HepG2 (cell line): ENCODE results near the gene ANO9. TPM values are rescaled to one million over a fixed set of nuclear protein-coding genes. Genes with fewer than 3 reads are reported as not detected.

Experiments
- ASH2L ChIP-seq: fragments of 300-600, 200-600 bp; sonication (generic); IDR thresholded peaks from 2 replicates; pipeline ENCODE4 v1.7.0; 2017; ENCODE audit warnings: low read depth, mild to moderate bottlenecking, moderate library complexity, mixed read lengths, low read length; ENCODE audit not compliant: insufficient read length
- KMT2A ChIP-seq: sonication (generic); formaldehyde crosslinking; IDR thresholded peaks from 2 replicates; pipeline ENCODE4 v1.4.0; 2020; ENCODE audit warnings: missing genetic modification reagents
- NFYC ChIP-seq: IDR thresholded peaks from 2 replicates; pipeline ENCODE4 v1.6.1; 2016; ENCODE audit warnings: missing genetic modification reagents, missing compliant biosample characterization
- POGZ ChIP-seq: sonication (generic); formaldehyde crosslinking; IDR thresholded peaks from 2 replicates; pipeline ENCODE4 v1.4.0; 2020; ENCODE audit warnings: mild to moderate bottlenecking, missing genetic modification reagents
- REXO4 ChIP-seq: sonication (generic); formaldehyde crosslinking; IDR thresholded peaks from 2 replicates; pipeline ENCODE4 v1.8.0; 2022; ENCODE audit warnings: missing genetic modification reagents, mild to moderate bottlenecking, borderline replicate concordance
- SALL1 ChIP-seq: sonication (generic); formaldehyde crosslinking; IDR thresholded peaks from 2 replicates; pipeline ENCODE4 v1.8.0; 2022; ENCODE audit warnings: mild to moderate bottlenecking, missing genetic modification reagents
- SRF ChIP-seq: IDR thresholded peaks from 2 replicates; pipeline ENCODE4 v1.6.1; 2011; ENCODE audit warnings: mild to moderate bottlenecking, low read depth, low read length, moderate library complexity
- TERF1 ChIP-seq: sonication (generic); formaldehyde crosslinking; IDR thresholded peaks from 2 replicates; pipeline ENCODE4 v1.8.0; 2022; ENCODE audit warnings: mild to moderate bottlenecking, missing genetic modification reagents, moderate library complexity
- TOE1 ChIP-seq: sonication (generic); formaldehyde crosslinking; IDR thresholded peaks from 2 replicates; pipeline ENCODE4 v1.4.0; 2020; ENCODE audit warnings: mild to moderate bottlenecking, missing genetic modification reagents
- TRIM24 ChIP-seq: sonication (generic); formaldehyde crosslinking; IDR thresholded peaks from 2 replicates; pipeline ENCODE4 v1.8.0; 2022; ENCODE audit warnings: mild to moderate bottlenecking, missing genetic modification reagents
- ZBTB3 ChIP-seq: sonication (generic); formaldehyde crosslinking; IDR thresholded peaks from 2 replicates; pipeline ENCODE4 v1.4.0; 2020; ENCODE audit warnings: low read depth, mild to moderate bottlenecking, moderate library complexity, missing genetic modification reagents, borderline replicate concordance
- ZBTB37 ChIP-seq: sonication (generic); formaldehyde crosslinking; IDR thresholded peaks from 2 replicates; pipeline ENCODE4 v1.4.0; 2020; ENCODE audit warnings: mild to moderate bottlenecking, missing genetic modification reagents
- ZBTB38 ChIP-seq: sonication (generic); formaldehyde crosslinking; IDR thresholded peaks from 2 replicates; pipeline ENCODE4 v1.5.1; 2020; ENCODE audit warnings: mild to moderate bottlenecking, missing genetic modification reagents
- ZNF234 ChIP-seq: sonication (generic); formaldehyde crosslinking; conservative IDR thresholded peaks from 2 replicates; pipeline ENCODE4 v1.5.1; 2020; ENCODE audit warnings: mild to moderate bottlenecking, missing genetic modification reagents
- ZNF333 ChIP-seq: sonication (generic); formaldehyde crosslinking; IDR thresholded peaks from 2 replicates; pipeline ENCODE4 v1.4.0; 2020; ENCODE audit warnings: mild to moderate bottlenecking, missing genetic modification reagents, borderline replicate concordance
- ZNF446 ChIP-seq: sonication (generic); formaldehyde crosslinking; IDR thresholded peaks from 2 replicates; pipeline ENCODE4 v1.5.0; 2020; ENCODE audit warnings: mild to moderate bottlenecking, missing genetic modification reagents
- ZNF567 ChIP-seq: sonication (generic); formaldehyde crosslinking; IDR thresholded peaks from 2 replicates; pipeline ENCODE4 v1.8.1; 2023; ENCODE audit warnings: mild to moderate bottlenecking, missing genetic modification reagents, borderline replicate concordance
- ZNF709 ChIP-seq: sonication (generic); formaldehyde crosslinking; IDR thresholded peaks from 2 replicates; pipeline ENCODE4 v1.5.0; 2020; ENCODE audit warnings: mild to moderate bottlenecking, missing genetic modification reagents
- ZNF883 ChIP-seq: sonication (generic); formaldehyde crosslinking; IDR thresholded peaks from 2 replicates; pipeline ENCODE4 v1.5.1; 2020; ENCODE audit warnings: mild to moderate bottlenecking, missing genetic modification reagents; ENCODE audit errors: not compliant biosample characterization
- ZXDC ChIP-seq: sonication (generic); formaldehyde crosslinking; IDR thresholded peaks from 2 replicates; pipeline ENCODE4 v1.5.0; 2020; ENCODE audit warnings: mild to moderate bottlenecking, missing genetic modification reagents
- polyA plus RNA-seq, 8 experiments: library from polyadenylated mRNA; depleted of rRNA in 3 of 8; stranded (reverse) in 7 of 8; unstranded in 1 of 8; fragments of >200 nt; fragmentation: Illumina TruSeq in 4 of 8; extraction: Trizol in 4 of 8; gene quantifications; 2 replicates each; pipeline versions ENCODE4 v1.2.1 to v1.2.3, GENCODE V29; 2011 to 2016; ENCODE audit warnings: low read depth in 4 of 8, missing spikeins in 1 of 8, mixed read lengths in 1 of 8; ENCODE audit not compliant: insufficient read depth in 1 of 8
- total RNA-seq, 5 experiments: library from RNA; depleted of rRNA; stranded (reverse); fragments of >200 nt; fragmentation: Illumina TruSeq; extraction: Trizol; gene quantifications; 2 replicates each; pipeline ENCODE4 v1.2.3, GENCODE V29; 2016; ENCODE audit warnings: low read depth in 1 of 5
- TF ChIP-seq, protein P1 (sequence below): sonication (generic); formaldehyde crosslinking; conservative IDR thresholded peaks from 2 replicates; pipeline ENCODE4 v1.4.0; 2020; ENCODE audit warnings: missing genetic modification reagents

ANO9 gene
- total and polyA plus RNA-seq, 2 of the 13 experiments (the other 11 are each of a cell fraction or from before 2014, with no cell fraction given): 8.9 to 14.3 TPM

GRCh38 chr11:394034-394857, 47.6 kb downstream of the ANO9 start, which contains the start of gene PKP3 (continued):
- TF ChIP-seq ZXDC (CRISPR knock-in tag) (no peak), ZBTB3 (CRISPR knock-in tag) (no peak), ZNF333 (CRISPR knock-in tag) (no peak; the same call in 1 of the 2 replicates), NFYC (CRISPR knock-in tag) (no peak), TERF1 (CRISPR knock-in tag) (0 out of 2 replicates have a peak, but pooled peaks have one; percentile 42), REXO4 (CRISPR knock-in tag) (no peak), ZNF709 (CRISPR knock-in tag) (peak; percentile 85; the same call in 1 of the 2 replicates), ASH2L (no peak), ZBTB37 (CRISPR knock-in tag) (no peak), KMT2A (peak; percentile 11; the same call in 1 of the 2 replicates), ZBTB38 (CRISPR knock-in tag) (no peak), POGZ (CRISPR knock-in tag) (no peak; the same call in 1 of the 2 replicates), TRIM24 (no peak), TOE1 (CRISPR knock-in tag) (no peak), SRF (no peak), ZNF234 (CRISPR knock-in tag) (no peak), SALL1 (CRISPR knock-in tag) (peak; percentile 47), ZNF567 (CRISPR knock-in tag) (0 out of 2 replicates have a peak, but pooled peaks have one; percentile 21), ZNF883 (CRISPR knock-in tag) (peak; percentile 27), ZNF446 (CRISPR knock-in tag) (0 out of 2 replicates have a peak, but pooled peaks have one; percentile 47)
- TF ChIP-seq, protein P1, sequence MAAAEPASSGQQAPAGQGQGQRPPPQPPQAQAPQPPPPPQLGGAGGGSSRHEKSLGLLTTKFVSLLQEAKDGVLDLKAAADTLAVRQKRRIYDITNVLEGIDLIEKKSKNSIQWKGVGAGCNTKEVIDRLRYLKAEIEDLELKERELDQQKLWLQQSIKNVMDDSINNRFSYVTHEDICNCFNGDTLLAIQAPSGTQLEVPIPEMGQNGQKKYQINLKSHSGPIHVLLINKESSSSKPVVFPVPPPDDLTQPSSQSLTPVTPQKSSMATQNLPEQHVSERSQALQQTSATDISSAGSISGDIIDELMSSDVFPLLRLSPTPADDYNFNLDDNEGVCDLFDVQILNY (CRISPR knock-in tag): 0 out of 2 replicates have a peak, but pooled peaks have one; percentile 33
